ENCODE data around the gene SFRP4. TPM values are rescaled to one million over a fixed set of nuclear protein-coding genes. Genes with fewer than 3 reads are reported as not detected.
A peak's percentile ranks its signal among the peaks of the same experiment; 100 is the strongest.

Gene SFRP4
- total RNA-seq, 4 donors from 2014 or later = 3.5 to 23.0 (median 14.2) TPM

DNA sequence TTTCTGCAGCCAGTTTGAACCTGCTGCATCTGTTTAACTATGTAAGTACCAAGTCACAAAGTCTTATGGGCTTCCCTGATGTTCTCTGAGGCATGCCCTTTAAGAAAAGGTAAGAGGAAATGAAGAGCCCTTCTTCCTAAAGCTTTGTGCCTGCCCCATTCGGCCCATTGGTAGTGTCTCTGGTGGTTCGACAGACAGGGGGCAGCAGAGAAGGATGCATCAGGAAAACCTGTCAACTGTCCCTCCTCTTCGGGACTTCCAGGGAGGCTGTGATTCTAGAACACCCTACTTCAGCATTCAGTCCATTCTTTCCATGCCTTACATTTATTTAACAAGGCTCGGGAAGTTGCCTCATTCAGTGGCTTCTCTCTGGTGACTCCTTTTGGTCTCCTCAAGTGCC is 1.9 kb upstream of the SFRP4 start:
- ATAC-seq (ENCODE audit: low FRiP score) (no peak), DNase-seq (ENCODE audit: low spot score) (no peak)
- TF ChIP-seq, protein P1, sequence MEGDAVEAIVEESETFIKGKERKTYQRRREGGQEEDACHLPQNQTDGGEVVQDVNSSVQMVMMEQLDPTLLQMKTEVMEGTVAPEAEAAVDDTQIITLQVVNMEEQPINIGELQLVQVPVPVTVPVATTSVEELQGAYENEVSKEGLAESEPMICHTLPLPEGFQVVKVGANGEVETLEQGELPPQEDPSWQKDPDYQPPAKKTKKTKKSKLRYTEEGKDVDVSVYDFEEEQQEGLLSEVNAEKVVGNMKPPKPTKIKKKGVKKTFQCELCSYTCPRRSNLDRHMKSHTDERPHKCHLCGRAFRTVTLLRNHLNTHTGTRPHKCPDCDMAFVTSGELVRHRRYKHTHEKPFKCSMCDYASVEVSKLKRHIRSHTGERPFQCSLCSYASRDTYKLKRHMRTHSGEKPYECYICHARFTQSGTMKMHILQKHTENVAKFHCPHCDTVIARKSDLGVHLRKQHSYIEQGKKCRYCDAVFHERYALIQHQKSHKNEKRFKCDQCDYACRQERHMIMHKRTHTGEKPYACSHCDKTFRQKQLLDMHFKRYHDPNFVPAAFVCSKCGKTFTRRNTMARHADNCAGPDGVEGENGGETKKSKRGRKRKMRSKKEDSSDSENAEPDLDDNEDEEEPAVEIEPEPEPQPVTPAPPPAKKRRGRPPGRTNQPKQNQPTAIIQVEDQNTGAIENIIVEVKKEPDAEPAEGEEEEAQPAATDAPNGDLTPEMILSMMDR (IDR thresholded peaks at IDR 0.05) = no peak

DNA sequence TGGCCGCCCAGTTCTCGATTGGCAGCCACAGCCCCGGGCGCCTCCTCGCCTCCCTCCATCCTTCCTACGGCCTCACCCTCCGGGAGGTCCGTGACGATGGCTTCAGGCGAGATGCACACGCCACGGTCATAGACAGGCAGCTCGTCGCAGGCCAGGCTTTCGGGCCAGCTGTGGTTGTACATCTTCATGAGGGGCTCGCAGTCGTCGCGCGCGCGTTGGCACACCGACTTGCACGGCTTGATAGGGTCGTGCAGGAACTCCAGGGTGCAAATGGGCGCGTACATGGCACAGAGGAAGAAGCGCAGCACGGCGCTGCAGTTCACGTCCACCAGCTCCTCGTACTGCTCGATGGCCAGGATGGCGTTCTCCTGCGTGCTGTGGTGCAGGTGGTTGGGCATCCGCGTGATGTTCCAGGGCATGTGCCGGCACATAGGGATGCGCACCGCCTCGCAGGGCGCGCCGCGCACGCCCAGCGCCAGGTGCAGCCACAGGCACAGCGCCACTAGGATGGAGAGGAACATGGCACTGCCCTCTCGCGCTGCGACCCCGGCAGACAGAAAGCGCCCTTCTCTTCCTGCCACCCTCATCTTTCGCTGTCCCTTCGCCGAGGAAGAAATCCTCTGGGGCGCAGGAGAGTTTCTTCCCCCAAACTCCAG is 472 bp downstream of the SFRP4 start:
- TF ChIP-seq, protein P1 (IDR thresholded peaks at IDR 0.05) = no peak
- DNase-seq (ENCODE audit: low spot score) (no peak), ATAC-seq (ENCODE audit: low FRiP score) (no peak)

DNA sequence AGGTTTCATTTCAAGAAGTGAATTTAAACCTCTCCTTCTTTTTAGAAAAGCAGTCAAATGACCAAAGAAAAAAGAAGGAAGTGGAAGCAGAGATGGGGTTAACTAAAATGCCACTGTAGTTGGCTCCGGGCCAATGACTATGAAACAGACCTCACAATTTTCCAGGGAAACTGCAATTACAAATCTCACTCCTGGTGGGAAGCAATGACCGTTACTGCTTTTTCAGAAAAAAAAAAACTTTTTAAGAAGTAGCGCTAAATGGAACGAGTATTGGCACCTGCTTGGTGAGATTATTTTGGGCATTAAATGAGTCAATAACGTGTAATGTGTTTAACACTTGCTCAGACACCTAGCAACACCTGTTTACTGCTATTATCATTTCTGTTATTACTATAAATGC is 1.2 kb downstream of the SFRP4 start:
- DNase-seq (ENCODE audit: low spot score) = no peak
- ATAC-seq (ENCODE audit: low FRiP score) = no peak
- TF ChIP-seq, protein P1 (IDR thresholded peaks at IDR 0.05) = no peak

DNA sequence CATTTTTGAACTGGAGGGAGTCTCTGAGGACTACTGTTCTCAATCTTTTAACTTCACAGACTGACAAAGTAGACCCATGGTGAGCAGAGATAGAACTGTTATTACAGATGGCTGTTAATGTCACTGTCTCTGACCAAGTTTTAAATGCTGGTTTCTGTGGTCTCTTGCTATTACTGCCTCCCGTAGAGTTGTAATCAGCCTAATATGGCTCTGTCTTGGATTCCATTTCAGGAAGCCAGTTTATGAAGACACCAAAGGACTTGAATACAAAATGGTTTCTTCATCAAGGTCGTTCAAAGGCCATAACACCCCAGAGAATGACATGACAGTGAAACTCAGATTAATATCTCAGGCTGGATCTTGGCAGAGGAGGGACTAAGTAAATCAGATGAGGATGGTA is 3.9 kb downstream of the SFRP4 start:
- no peak for ATAC-seq (ENCODE audit: low FRiP score)
- no peak for DNase-seq (ENCODE audit: low spot score)
- TF ChIP-seq, protein P1 (IDR thresholded peaks at IDR 0.05) = no peak

DNA sequence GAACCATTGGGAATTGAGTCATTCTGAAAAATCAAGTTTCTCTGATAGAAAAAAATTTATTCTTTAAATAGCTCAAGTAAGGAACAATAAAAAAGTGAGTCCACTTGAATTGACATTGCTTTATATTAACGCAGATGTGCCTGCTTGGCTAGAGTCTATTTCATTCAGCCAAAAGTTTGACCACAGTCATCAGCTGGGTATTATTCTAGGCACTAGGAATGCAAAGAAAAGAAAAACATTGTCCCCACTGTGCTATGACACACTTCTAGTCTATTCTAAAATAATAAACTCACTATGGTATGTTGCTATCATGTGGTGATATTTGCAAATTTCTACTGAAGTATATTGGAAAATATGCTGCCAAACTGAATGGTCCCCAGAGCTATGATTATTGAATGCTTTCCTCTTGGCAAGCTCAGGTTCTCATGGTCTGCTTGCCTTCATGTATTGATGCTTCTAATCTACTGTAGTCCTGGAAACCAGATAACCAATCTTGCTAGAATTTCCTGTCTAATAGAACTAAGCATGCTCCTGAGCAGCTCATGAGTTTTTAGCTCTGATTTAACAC is 8.3 kb downstream of the SFRP4 start:
- ATAC-seq (ENCODE audit: low FRiP score) = no peak
- no peak for DNase-seq (ENCODE audit: low spot score)

DNA sequence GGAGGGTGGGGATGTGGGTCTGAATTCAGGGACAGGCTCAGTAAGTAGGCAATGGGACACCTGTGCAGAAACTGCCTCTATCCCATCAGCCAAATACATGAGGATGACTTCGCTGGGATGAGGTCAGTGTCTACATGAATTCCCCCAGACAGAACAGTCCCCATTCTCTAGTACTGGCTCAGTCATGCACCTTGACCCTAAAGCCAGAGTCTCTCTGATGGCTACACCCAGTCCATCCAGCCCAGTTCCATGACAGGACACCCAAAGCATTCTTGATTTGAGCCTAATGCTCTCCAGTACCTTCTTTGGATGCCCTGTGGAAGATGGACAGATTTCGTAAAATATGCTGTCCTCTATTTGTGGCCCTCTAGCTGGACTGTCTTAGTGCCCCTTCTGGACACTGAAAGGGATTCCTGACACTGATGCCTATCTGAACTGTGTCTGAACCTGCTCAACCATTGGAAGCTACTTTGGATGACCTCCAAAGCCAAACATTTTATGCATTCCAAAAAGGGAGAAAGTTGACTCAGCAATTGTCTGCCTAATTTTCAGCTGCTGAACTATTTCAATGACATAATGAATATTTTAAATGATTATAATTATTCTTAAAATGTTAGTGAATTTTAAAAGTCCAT is 14.6 kb downstream of the SFRP4 start:
- ATAC-seq (ENCODE audit: low FRiP score) = peak; percentile 56
- DNase-seq (ENCODE audit: low spot score) = no peak
- TF ChIP-seq, protein P1 (IDR thresholded peaks at IDR 0.05) = no peak

More for the DNA sequence above, 8.3 kb downstream of the SFRP4 start:
- TF ChIP-seq, protein P1 (IDR thresholded peaks at IDR 0.05) = no peak
